AG04450 (cell line): ENCODE measurements around the gene LRRC32. TPM values are rescaled to one million over a fixed set of nuclear protein-coding genes. Genes with fewer than 3 reads are reported as not detected.

Source experiments
- CTCF ChIA-PET: fragments of 300-600, 350-600 bp; formaldehyde crosslinking; extraction: SDS; loops from one replicate; lab custom pipeline; 2022; ENCODE audit warnings: antibody characterized with exemption, inconsistent platforms; lab: Charles Lee
- POLR2A ChIA-PET: fragments of 350-600 bp; formaldehyde crosslinking; extraction: SDS; loops from one replicate; lab custom pipeline; 2021; ENCODE audit warnings: antibody characterized with exemption, inconsistent platforms; lab: Yijun Ruan, JAX
- DNase-seq: peaks from one replicate; pipeline ENCODE4 v3.0.0-alpha.2; 2011; ENCODE audit warnings: low read depth, low spot score
- H3K27ac ChIP-seq: one replicate; pipeline ENCODE4 v1.5.1; 2012; ENCODE audit warnings: low read depth, low read length, control low read depth
- H3K27me3 ChIP-seq: one replicate; pipeline ENCODE4 v1.6.0; 2012; ENCODE audit warnings: low read length; ENCODE audit not compliant: control insufficient read depth, insufficient read depth
- H3K4me3 ChIP-seq: 2 replicates; pipeline ENCODE4 v1.5.1; 2011; ENCODE audit warnings: mild to moderate bottlenecking, low read depth, low read length, control low read depth
- H3K9me3 ChIP-seq: 2 replicates; pipeline ENCODE4 v1.5.1; 2012; ENCODE audit warnings: low read length; ENCODE audit not compliant: control insufficient read depth, insufficient read depth
- CTCF ChIP-seq: IDR thresholded peaks from 2 replicates; pipeline ENCODE4 v1.5.1; 2011; ENCODE audit warnings: low read depth, low read length, control low read depth, inconsistent platforms
- polyA plus RNA-seq: library from polyadenylated mRNA; depleted of rRNA; stranded (reverse); fragments of >200 nt; gene quantifications from 2 replicates; pipeline ENCODE4 v1.2.3, GENCODE V29; 2011

Gene LRRC32
- polyA plus RNA-seq, 1 experiment = 10.9 TPM

GRCh38 chr11:76629853-76630599, 40.5 kb downstream of the LRRC32 start:
- H3K27me3 ChIP-seq = no peaks in the 10 kb centered on the region
- ChIA-PET POLR2A (interaction anchor here (0.7 kb wide), 1 partner anchor 8 kb away, joined by 4 read pairs; no protein-coding TSS in a partner anchor), CTCF (no interaction called here)
- H3K9me3 ChIP-seq = peaks cover 16% of the 10 kb centered on the region
- TF ChIP-seq CTCF = peak; percentile 24; the same call in 1 of the 2 replicates
- H3K4me3 ChIP-seq = no peak overlapping the region
- no peak for DNase-seq
- H3K27ac ChIP-seq = peak overlapping the region; percentile 57

GRCh38 chr11:76629116-76629852, 41.3 kb downstream of the LRRC32 start:
- ChIA-PET POLR2A (no interaction called here), CTCF (interaction anchor here (1.1 kb wide), 1 partner anchor 105 kb away, joined by 10 read pairs; no protein-coding TSS in a partner anchor)
- H3K27me3 ChIP-seq = no peaks in the 10 kb centered on the region
- H3K4me3 ChIP-seq = no peak overlapping the region
- DNase-seq = no peak
- peak overlapping the region; percentile 57 for H3K27ac ChIP-seq
- TF ChIP-seq CTCF = no peak
- peaks cover 20% of the 10 kb centered on the region for H3K9me3 ChIP-seq

GRCh38 chr11:76628408-76628947, 42.1 kb downstream of the LRRC32 start:
- TF ChIP-seq CTCF = no peak
- no peak overlapping the region for H3K27ac ChIP-seq
- no peak for DNase-seq
- no peaks in the 10 kb centered on the region for H3K27me3 ChIP-seq
- H3K4me3 ChIP-seq = no peak overlapping the region
- ChIA-PET CTCF (interaction anchor here (1.1 kb wide), 1 partner anchor 104 kb away, joined by 10 read pairs; no protein-coding TSS in a partner anchor), POLR2A (no interaction called here)
- peaks cover 20% of the 10 kb centered on the region for H3K9me3 ChIP-seq

GRCh38 chr11:76627606-76628005, 42.9 kb downstream of the LRRC32 start:
- Histone ChIP-seq H3K9me3 (peaks cover 20% of the 10 kb centered on the region), H3K4me3 (no peak overlapping the region), H3K27ac (no peak overlapping the region), H3K27me3 (no peaks in the 10 kb centered on the region)
- CTCF ChIA-PET = no interaction called here
- no peak for TF ChIP-seq CTCF
- DNase-seq = no peak
- POLR2A ChIA-PET = no interaction called here

- CTCF ChIA-PET = no interaction called here
Observed at GRCh38 chr11:76626921-76627401, 43.6 kb downstream of the LRRC32 start.

More at GRCh38 chr11:76626921-76627401, 43.6 kb downstream of the LRRC32 start:
- DNase-seq = no peak
- Histone ChIP-seq H3K9me3 (peaks cover 20% of the 10 kb centered on the region), H3K27me3 (no peaks in the 10 kb centered on the region), H3K27ac (no peak overlapping the region), H3K4me3 (no peak overlapping the region)
- POLR2A ChIA-PET = no interaction called here
- TF ChIP-seq CTCF = no peak
